T-helper 17 cell (primary cell): ENCODE data around the gene CBS. TPM values are rescaled to one million over a fixed set of nuclear protein-coding genes. Genes with fewer than 3 reads are reported as not detected.
"Not testable (repeated sequence)": the region's sequence is repeated elsewhere in the genome, so short reads cannot be mapped to it uniquely, and the experiment has no call there.

Source experiments
- ATAC-seq: fragments of 150-1000 bp; cut with Tn5 transposase; 2 replicates; pipeline ENCODE4 v1.10.0; 2021; ENCODE audit warnings: mild to moderate bottlenecking, moderate library complexity
- DNase-seq, 3 donors: peaks; one replicate each; pipeline versions ENCODE4 v3.0.0 to v3.0.0-alpha.2; 2020 to 2021
- H3K9me3 ChIP-seq: one replicate; pipeline ENCODE4 v1.7.0; 2013; ENCODE audit warnings: low read length, mild to moderate bottlenecking; ENCODE audit not compliant: control insufficient read depth, poor library complexity, severe bottlenecking
- H3K27ac Mint-ChIP-seq: one replicate; pipeline ENCODE4 v1.8.0; 2022; ENCODE audit warnings: mild to moderate bottlenecking, moderate library complexity, mixed read lengths
- H3K27me3 Mint-ChIP-seq: one replicate; pipeline ENCODE4 v1.8.0; 2022; ENCODE audit warnings: mixed read lengths
- H3K36me3 Mint-ChIP-seq: one replicate; pipeline ENCODE4 v1.8.0; 2022; ENCODE audit warnings: low read depth, mixed read lengths
- H3K4me1 Mint-ChIP-seq: one replicate; pipeline ENCODE4 v1.8.0; 2022; ENCODE audit warnings: mild to moderate bottlenecking, mixed read lengths
- H3K4me3 Mint-ChIP-seq: one replicate; pipeline ENCODE4 v1.8.0; 2022; ENCODE audit warnings: mild to moderate bottlenecking, moderate library complexity, mixed read lengths
- total RNA-seq, 4 donors: library from RNA in 2 of 4; stranded (reverse) in 2 of 4; gene quantifications; one replicate each; pipeline ENCODE4 v1.2.3 and lab custom pipeline; 2022 to 2026

Gene CBS
- under 1 TPM in 1 of 2 donors, not detected in 1; 0.37 TPM for total RNA-seq
- 0.08 to 0.23 reads per million in 2 donors for total RNA-seq (lab: John Stamatoyannopoulos, UW)

DNA sequence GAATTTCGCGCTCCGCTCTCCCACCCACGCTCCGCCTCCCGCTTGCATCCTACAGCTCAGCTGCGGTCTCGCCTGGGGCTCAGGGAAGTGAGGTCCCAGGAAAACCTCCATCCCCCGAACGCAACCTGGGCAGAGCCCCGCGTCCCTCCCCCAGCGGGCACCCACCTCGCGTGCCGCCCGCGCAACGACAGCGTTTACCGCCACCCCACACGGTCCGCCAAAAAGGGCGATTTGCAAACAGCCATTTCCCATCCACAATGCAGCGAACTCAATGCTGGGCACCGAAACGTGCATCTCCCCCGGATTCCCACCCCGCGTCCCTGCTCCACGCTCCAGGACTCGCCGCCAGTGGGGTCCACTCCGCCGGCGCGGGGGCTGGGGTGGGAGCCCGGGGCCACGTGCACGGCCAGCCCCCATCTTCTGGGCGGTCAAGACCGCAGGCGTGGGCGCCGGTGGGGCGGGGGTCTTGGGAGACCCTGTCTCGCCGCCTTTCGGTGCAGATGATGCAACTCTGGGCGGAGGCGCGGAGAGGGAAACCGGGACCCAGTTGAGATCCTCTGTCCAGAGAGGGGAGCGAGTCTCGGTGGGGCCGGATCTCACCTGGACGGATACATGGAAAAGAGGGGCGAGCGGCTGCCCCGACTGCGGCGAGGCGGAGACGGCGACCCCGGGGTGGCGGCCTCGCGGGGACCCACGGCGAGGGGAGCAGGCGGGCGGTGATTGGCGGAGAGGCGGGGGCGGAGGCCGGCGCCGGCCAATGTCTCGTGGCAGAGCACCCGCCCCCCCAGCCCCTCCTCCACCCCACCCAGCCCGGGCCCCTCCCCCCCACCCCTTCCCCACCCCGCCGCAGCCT is at the start of gene CBS:
TSS of gene CBS (minus strand) at position 666 of the 853 bp plus-strand sequence. CDS start 3,642 bp downstream, outside the sequence.
- not testable (repeated sequence) for H3K27ac Mint-ChIP-seq, H3K4me3 Mint-ChIP-seq, H3K9me3 ChIP-seq, H3K4me1 Mint-ChIP-seq, ATAC-seq, H3K27me3 Mint-ChIP-seq, H3K36me3 Mint-ChIP-seq, DNase-seq

DNA sequence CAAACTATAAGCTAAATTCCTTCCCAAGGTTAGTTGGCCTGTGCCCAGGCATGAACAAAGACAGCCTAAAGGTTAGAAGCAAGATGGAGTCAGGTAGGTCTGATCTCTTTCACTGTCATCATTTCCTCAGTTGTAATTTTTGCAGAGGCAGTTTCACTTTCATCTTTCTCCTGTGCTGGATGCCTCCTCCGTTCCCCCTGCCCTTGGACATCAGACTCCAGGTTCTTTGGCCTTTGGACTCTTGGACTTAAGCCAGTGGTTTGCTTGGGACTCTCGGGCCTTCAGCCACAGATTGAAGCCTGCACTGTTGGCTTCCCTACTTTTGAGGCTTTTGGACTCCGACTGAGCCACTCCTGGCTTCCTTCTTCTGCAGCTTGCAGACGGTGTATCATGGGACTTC is 40.3 kb upstream of the CBS start:
- DNase-seq, H3K4me3 Mint-ChIP-seq, H3K4me1 Mint-ChIP-seq, H3K27me3 Mint-ChIP-seq, H3K27ac Mint-ChIP-seq, H3K9me3 ChIP-seq, ATAC-seq, H3K36me3 Mint-ChIP-seq: not testable (repeated sequence)

DNA sequence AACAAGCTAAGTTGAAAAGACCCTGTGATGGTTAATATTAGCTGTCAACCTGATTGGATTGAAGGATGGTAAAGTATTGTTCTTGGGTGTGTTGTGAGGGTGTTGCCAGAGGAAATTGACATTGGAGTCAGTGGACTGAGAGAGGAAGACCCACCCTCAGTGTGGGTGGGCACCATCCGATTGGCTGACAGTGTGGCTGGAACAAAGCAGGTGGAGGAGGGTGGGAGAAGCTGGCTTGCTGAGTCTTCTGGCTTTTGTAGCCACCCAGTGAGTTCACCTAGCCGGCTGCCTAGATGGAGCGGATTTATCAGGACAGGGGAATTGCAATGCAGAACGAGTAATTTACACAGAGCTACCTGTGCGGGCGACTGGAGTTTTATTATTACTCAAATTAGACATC is 38.8 kb upstream of the CBS start:
- H3K4me1 Mint-ChIP-seq, H3K27ac Mint-ChIP-seq, H3K9me3 ChIP-seq, H3K36me3 Mint-ChIP-seq, H3K4me3 Mint-ChIP-seq, DNase-seq, H3K27me3 Mint-ChIP-seq, ATAC-seq: not testable (repeated sequence)

DNA sequence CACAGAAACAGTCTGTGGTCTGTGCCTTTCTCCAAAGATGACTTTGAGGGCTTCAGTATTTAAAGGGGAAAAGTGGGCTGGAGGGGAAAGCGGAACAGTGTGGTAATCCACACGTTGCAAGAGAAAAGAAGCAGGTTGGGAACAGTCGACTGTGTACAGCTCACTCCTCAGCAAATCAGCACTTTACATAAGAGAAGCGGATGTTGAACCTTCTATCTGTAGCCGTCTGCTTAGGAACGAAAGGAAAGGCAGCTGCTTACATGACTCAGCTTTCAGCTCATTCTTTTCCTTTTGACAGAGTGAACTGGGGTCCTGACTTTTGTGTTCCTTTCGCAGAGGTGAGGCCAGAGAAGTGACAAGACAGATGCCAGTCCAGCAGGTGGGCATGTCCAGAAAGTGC is 33.4 kb upstream of the CBS start:
- not testable (repeated sequence) for H3K27ac Mint-ChIP-seq, H3K9me3 ChIP-seq, H3K27me3 Mint-ChIP-seq, H3K4me3 Mint-ChIP-seq, DNase-seq, H3K36me3 Mint-ChIP-seq, H3K4me1 Mint-ChIP-seq
- ATAC-seq, result peak; percentile 35

DNA sequence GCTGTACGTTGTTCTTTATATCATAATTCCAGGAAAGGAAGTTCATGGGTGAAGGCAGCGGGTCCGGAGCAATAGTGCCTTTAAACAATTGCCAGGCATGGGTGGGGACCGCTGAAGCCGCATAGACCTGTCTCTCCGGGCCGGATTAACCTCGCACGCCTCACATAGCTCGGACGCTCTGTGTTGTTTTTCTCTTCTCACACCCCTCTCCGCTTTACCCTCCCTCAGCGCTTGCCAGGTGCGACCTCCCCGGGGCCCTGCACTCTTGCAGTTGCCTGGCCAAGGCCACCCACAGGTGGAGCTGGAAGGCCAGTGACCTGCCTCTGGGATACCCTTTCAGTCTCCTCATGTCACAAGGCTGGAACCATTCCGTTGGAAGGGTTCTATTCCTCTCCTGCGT is 32.5 kb upstream of the CBS start:
- H3K4me3 Mint-ChIP-seq, H3K27me3 Mint-ChIP-seq: not testable (repeated sequence)
- ATAC-seq, result peak; percentile 6

DNA sequence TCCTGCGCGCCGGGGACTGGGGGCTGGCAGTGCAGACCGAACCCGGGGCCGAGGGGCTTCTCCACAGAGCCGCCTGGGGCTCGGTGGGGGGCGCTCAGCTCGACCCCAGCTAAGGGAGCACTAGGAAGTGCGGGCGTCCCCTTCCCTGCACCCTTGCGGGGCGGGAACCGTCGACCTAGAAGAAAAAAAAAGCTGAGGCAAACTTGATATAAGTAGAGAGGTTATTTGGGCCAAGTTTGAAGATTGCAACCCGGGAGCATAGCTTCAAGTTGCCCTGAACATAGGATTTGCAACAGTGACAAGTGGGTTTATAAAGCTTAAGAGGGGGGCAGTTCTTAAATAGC is 32.1 kb upstream of the CBS start:
- not testable (repeated sequence) for H3K4me3 Mint-ChIP-seq, H3K9me3 ChIP-seq, DNase-seq, H3K27ac Mint-ChIP-seq, H3K4me1 Mint-ChIP-seq, H3K27me3 Mint-ChIP-seq, H3K36me3 Mint-ChIP-seq
- peak; percentile 37 for ATAC-seq

More for the DNA sequence above, 32.5 kb upstream of the CBS start:
- not testable (repeated sequence) for H3K27ac Mint-ChIP-seq, DNase-seq, H3K36me3 Mint-ChIP-seq, H3K4me1 Mint-ChIP-seq, H3K9me3 ChIP-seq

DNA sequence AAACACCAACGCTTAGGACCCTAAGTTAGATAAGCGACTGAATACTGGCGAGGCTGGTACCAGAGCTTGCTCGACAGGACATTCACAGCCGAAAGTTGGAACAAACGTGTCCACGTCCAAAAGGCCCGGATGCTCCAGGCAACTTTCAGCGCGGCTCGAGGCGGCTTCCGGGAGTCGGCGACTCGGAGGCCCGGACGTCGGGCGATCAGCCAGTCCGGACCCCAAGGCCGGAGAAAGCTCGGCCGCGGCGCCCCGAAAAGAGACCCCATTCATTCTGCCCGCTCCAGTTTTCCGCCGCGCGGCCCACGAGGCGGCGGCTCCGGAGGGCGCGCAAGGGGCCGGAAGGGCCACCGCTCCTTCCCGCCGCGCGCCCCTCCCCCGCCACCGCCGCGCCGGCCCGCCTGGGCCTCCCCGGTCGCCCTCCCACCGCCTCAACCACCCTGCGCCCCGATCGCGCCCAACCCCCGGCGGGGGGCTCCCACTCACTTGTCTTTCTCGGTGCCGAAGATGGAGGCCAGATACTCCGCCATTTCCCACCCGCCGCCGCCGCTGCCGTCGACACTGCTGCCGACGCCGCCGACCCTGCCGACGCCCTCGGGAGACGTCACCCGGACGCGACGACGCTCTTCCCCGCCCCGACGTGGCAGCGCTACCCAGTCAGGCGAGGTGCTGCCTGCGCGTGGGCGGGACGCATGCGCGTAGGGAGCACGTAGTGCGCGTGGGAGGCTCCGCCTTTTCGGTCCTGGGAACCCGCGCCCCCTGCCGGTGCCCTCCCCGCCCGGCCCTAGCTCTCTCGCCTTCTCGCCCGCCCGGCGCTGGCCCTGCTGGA is 31.5 kb upstream of the CBS start, which contains the start of gene U2AF1:
TSS of gene U2AF1 (minus strand) at position 606 of the 829 bp plus-strand sequence. CDS start at position 530, 76 bp downstream.
- H3K9me3 ChIP-seq, H3K4me3 Mint-ChIP-seq, H3K27me3 Mint-ChIP-seq, H3K4me1 Mint-ChIP-seq, H3K27ac Mint-ChIP-seq, H3K36me3 Mint-ChIP-seq: not testable (repeated sequence)
- peak; percentile 95 for ATAC-seq
- DNase-seq, result peak in 1 of 3 donors; percentile 51

DNA sequence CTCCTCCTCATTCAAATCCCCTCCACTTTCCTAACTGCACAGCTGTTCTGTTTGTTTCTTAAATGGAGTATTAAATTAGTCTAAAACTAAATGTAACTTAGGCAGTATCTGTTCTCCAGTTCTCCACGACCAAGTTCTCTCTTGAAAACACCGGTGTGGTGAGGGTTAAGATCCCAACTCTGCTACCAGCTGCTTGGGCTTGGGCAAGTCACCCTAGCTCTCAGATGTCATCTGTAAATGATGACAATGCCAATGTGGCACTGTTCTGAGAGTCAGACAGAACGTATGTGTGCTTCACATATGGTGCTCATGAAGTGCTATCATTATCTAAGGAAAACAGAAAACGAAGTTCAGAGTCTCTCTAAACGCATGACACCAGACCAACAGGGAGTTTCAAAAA is 29.0 kb upstream of the CBS start:
- ATAC-seq, H3K4me3 Mint-ChIP-seq, H3K4me1 Mint-ChIP-seq, H3K27ac Mint-ChIP-seq, H3K36me3 Mint-ChIP-seq, H3K9me3 ChIP-seq, H3K27me3 Mint-ChIP-seq, DNase-seq: not testable (repeated sequence)

DNA sequence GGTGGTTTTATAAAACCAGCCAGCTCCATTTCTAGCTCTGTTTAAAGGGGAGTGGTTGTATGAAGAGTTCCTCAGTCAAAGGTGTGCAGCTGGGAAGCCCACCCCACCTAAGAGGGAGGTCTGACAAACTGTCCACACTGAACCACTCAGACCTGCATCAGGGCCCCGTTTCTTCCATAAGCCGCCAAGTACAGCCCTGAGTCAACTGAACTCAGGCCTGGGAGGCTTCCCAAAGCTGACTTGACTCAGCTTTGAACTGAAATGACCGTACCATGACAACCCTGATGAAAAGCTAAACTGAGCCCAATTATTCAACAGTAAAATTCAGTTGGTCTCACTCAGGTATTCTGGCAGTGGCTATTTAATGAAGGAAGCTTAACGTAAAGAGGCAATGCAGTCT is 26.6 kb upstream of the CBS start:
- not testable (repeated sequence) for H3K27me3 Mint-ChIP-seq, H3K4me1 Mint-ChIP-seq, ATAC-seq, H3K27ac Mint-ChIP-seq, H3K4me3 Mint-ChIP-seq, DNase-seq, H3K36me3 Mint-ChIP-seq, H3K9me3 ChIP-seq

DNA sequence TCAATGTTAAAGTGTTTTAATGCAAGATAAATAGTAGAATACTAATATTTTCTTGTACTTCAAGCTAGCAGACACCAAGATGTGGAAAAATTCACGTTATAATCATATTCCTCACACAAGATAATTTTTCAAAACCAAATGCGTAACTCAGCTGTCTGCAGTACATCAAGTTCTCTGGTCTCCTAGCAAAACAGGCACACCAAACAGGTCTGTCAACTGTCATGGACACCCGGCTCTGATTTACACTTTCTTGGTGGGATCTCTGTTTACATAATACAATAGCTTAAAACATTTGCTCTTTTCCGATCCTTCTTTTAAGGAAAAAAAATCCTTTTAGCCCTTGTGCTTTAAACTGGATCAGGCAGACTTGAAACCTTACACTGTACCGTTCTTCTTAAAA is 26.0 kb upstream of the CBS start:
- H3K27me3 Mint-ChIP-seq, DNase-seq, H3K36me3 Mint-ChIP-seq, ATAC-seq, H3K9me3 ChIP-seq, H3K4me1 Mint-ChIP-seq, H3K27ac Mint-ChIP-seq, H3K4me3 Mint-ChIP-seq: not testable (repeated sequence)

DNA sequence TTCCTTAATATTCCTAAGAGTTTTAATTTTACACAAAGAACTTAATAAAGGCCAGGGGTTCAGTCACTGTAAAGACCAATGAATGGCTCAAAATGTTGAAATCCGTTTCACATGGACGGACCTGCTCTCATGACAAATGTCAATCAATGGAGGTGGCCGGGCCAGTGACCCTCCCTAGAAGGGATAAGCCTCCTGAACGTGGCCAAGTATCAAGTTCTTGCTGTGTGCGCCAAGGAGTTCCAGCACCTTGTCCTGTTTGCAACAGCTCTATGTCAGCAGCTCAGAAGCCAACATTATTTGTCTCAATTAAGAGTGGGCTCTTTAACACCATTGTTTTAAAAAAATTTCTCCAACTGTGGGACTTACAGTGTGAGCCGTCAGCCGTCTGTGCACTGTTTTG is 25.4 kb upstream of the CBS start:
- not testable (repeated sequence) for H3K4me3 Mint-ChIP-seq, DNase-seq, H3K9me3 ChIP-seq, H3K27ac Mint-ChIP-seq, H3K36me3 Mint-ChIP-seq, H3K4me1 Mint-ChIP-seq, H3K27me3 Mint-ChIP-seq, ATAC-seq

DNA sequence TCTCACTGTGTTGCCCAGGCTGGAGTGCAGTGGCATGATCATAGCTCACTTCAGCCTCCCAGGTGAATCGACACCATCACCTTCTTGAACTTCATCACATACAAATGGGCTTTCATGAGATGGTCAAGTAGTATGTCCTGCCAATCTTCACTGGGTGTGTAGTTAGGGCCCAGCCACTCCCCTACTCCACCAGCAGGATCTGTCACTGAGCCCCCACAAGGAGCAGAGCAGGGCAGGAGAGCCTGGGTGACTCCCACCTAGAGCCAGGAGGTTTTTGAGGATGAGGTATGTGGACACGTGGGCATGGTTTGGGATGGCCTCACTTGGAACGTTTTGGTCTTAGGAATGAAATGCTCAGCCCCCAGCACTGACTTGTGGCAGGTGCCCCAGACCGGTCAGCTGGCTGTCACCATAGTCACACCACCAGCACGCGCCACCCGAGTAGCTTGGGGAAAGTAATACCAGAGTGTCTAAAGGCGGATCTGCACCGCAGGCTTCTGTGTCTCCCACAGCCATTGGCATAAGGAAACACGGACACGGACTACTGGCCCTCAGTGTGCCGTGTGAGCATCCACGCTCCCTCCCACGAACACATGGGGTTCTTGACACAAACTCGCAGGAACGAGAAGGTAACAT is 16.5 kb upstream of the CBS start:
- not testable (repeated sequence) for H3K36me3 Mint-ChIP-seq

DNA sequence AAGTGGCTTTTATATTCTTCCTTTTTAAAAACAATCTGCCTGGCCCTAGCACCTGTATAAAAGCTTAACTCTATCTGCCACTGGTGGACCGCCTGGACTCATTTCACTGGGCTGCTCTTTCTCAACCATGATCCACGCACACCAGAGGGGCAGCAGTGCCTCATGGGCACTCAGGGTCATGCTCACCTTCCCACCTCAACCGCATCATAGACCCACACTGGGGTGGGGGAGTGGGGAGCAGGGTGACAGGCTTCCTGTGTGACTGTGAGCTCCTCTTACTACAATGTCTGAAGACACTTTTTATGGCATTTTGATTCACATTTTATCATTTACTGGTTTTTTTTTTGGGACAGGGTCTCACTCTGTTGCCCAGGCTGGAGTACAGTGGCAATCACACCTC is 15.3 kb upstream of the CBS start:
- not testable (repeated sequence) for H3K36me3 Mint-ChIP-seq, H3K4me1 Mint-ChIP-seq, DNase-seq, H3K9me3 ChIP-seq, ATAC-seq, H3K27ac Mint-ChIP-seq, H3K27me3 Mint-ChIP-seq, H3K4me3 Mint-ChIP-seq

More for the DNA sequence above, 16.5 kb upstream of the CBS start:
- not testable (repeated sequence) for H3K4me3 Mint-ChIP-seq, H3K4me1 Mint-ChIP-seq, H3K27me3 Mint-ChIP-seq, DNase-seq, H3K27ac Mint-ChIP-seq, H3K9me3 ChIP-seq
- peak; percentile 45 for ATAC-seq
